CD4-positive, alpha-beta T cell treated with Interferon alpha-2 for 1 hour (primary cell): ENCODE measurements around the gene RTN4RL1.

Experiments used
- DNase-seq, 2 donors: peaks; one replicate each; pipeline ENCODE4 v3.0.0-alpha.2; 2020 to 2022

Gene RTN4RL1

GRCh38 chr17:1888741-1889140, 136.4 kb downstream of the RTN4RL1 start:
- DNase-seq: no peak
